ENCODE results near the gene C1orf122. TPM values are rescaled to one million over a fixed set of nuclear protein-coding genes. Genes with fewer than 3 reads are reported as not detected.

C1orf122 gene
- total and polyA plus RNA-seq, 2 of the 8 experiments (the other 6 are each of a cell fraction or from before 2014, with no cell fraction given) = 32.1 to 36.9 TPM

- no peak for TF ChIP-seq ASH2L (IDR thresholded peaks at IDR 0.05; ENCODE audit: low read length)
- TF ChIP-seq KDM5A (IDR thresholded peaks at IDR 0.05; ENCODE audit: low read length) = no peak
- no peak for TF ChIP-seq TBP (IDR thresholded peaks at IDR 0.05; ENCODE audit: low read depth, low read length)
- TF ChIP-seq ZNF274 (IDR thresholded peaks at IDR 0.05; ENCODE audit: borderline replicate concordance, extremely low read depth, low read length) = no peak
- no peak for TF ChIP-seq HDAC2 (IDR thresholded peaks at IDR 0.05; ENCODE audit: borderline replicate concordance in 1 of 2, low read depth in 2 of 2, low read length in 2 of 2)
Observed at GRCh38 chr1:37828410-37829074, 21.0 kb downstream of the C1orf122 start (continued).
